Measurements from ENCODE around the gene RMDN3.

Gene RMDN3, protein sequence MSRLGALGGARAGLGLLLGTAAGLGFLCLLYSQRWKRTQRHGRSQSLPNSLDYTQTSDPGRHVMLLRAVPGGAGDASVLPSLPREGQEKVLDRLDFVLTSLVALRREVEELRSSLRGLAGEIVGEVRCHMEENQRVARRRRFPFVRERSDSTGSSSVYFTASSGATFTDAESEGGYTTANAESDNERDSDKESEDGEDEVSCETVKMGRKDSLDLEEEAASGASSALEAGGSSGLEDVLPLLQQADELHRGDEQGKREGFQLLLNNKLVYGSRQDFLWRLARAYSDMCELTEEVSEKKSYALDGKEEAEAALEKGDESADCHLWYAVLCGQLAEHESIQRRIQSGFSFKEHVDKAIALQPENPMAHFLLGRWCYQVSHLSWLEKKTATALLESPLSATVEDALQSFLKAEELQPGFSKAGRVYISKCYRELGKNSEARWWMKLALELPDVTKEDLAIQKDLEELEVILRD

DNA sequence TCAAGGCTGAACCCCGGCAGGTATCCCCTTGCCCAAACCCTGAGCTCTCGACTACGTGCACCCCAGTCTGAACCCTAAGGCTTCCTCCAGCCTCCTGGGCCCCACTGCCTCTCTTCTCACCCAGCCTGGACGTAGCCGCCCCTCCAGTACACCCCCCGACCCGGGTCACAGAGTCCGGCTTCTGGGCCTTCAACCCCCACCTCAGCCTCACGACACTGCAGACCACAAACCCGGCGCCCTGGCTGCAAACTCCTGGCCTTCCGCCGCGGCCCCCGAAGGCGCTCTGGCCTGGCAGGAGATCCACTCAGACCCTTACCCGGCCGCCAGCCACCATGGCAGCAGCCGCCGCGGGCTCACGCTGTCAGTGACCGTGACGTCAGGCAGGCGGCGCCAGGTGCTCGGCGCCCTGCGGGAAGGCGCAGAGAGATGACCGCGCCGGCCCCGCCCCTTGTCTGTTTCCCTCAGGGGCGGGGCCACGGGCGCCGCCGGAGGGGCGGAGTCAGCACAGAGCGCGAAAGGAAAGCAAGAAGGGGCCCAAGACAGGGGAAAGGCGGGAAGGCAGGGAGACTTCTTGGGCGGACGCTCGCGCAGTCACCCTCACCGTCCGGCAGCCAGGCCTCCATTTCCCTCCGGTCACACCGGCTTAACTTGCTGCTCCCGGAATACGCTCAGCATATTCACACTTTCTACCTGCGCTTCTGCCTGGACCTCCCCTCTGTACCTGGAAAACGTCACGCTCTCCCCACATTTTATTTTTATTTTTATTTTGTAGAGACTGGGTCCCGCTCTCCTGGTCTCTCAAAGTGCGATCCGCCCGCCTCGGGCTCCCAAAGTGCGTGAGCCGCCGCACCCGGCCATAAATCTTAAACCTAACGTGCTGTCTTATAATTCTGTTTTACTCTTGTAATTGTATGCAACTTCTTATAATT is at the start of gene RMDN3:
Gene RMDN3, minus strand, starts transcription at position 372 of the 929 bp plus-strand sequence. CDS start 471 bp downstream, outside the sequence.
- DNase-seq = peak; percentile 91

DNA sequence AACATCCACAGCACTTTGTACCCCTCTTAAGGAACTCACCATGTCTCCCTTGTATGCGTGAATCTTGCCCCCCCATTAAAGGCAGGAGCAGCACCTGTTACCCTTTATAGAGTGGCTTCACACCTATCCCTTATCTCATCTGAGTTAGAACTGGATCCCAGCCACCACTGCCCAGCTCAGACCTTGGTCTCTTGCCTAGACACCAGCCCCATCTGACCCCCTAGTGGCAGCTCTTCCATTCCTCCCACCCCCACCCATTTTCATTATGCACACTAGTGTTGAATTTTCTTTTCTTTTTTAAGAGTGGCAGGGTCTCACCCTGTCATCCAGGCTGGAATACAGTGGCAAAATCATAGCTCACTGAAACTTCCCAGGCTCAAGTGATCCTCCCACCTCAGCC is 48.6 kb upstream of the RMDN3 start:
- DNase-seq = no peak

DNA sequence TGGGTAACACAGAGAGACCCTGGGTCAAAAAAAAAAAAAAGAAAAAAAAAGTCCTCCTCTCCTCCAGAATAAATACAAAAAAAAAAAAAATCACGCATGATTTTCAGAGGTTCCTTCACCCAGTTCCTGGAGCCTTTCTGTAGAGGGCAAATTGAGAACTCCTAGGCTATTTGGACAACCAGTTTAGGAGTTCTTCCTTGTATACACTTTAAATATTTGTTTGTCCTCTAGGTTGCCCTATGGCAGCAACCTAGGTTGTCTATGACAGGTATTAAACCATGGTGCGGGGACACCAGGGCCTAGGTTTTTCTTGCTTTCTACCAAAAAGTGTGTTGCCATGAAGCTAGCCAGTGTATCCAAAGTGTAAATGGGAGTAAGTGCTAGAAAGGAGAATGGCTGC is 48.0 kb upstream of the RMDN3 start:
- no peak for DNase-seq

DNA sequence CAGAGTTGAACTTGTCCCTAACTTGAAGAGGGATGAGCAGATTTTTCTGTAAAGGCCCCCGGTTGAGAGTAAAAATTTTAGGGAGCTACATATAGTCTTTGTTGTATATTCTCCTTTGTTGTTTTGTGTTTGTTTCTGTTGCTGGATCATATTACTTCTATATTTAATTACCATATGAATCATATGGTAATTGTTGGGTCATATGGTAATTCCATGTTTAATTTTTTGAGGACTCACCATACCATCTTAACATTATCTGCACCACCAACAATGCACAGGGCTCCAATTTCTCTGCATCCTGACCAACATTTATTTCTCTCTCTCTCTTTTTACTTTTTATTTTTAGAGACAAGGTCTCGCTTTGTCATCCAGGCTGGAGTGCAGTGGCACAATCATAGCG is 44.5 kb upstream of the RMDN3 start:
- no peak for DNase-seq

DNA sequence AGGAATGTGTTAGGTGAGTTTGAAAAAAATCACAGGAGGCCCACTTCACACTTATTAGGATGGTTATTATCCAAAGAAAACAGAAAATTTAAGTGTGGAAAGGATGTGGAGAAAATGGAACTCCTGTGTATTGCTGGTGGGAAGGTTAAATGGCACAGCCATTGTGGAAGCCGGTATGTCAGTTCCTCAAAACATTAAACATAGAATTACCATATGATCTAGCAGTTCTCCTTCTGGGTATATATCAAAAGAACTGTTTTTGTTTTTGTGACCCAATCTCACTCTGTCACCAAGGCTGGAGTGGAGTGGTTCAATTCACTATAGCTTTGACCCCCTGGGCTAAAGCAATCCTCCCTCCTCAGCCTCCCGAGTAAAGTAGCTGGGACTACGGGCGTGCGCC is 41.5 kb upstream of the RMDN3 start:
- no peak for DNase-seq

DNA sequence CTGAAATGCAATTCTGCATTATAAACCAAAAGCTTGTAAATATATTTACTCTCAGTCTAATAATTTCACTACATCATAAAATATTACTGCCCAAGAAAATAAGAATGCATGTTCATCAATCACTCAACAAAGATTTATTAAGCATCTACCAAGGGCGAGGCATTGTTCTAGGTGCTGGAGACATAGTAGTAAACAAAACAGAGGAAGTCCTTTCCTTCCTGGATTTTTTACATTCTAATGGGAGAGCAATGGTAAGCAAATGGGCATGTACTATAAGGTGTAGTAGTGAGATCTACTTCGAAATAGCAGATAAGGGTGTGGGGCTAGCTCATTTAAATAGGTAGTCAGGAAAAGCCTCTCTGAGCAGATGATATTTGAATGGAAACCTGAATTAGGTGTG is 41.0 kb upstream of the RMDN3 start:
- no peak for DNase-seq

DNA sequence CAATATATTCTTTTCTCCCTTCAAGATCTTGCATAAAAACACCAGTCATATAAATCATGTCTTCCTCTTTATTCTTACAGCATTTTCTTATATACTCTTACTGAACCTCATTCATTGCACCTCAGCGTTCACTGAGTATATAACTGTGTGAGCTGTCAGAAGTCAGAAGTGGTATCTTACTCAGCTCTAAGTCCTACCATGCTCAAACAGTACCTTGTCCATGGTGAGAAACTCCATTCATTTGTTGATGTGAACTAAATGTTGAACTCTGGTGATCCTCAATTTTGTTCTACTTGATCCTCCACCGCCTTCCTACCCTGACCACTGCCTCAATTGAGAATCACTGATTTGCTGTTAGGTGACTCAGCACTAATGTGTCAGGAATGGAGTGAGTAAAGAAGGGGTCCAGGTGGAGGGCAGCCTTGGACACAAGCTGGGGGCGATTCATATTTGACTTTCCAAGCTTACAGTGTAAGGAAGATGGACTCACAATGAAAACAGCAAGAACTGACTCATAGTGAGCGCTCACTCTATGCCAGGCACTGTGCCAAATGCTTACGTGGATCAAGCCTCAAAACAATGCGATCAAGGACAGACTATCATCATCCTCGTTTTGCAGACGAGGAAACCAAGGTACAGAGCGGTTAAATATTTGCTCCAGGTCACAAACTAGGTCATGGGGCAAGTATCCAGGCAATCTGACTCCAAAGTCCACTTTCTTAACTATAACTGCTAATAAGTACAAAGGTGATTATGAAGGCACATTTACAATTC is 38.3 kb upstream of the RMDN3 start:
- DNase-seq = no peak

DNA sequence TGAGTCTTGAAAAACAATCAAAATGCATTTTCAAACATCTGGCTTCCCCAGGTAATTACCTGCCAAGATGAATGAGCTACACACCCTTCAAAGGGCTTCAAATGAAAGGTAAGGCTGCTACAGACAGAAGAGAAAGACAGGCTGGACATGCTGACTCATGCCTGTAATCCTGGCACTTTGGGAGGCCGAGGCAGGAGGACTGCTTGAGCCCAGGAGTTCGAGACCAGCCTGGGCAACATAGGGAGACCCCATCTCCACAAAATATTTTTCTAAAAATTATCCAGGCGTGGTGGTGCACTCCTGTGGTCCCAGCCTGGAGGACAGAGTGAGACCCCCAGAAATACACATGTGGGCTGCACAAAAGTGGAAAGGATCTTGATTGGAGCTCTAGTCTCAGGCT is 37.3 kb upstream of the RMDN3 start:
- DNase-seq = no peak

DNA sequence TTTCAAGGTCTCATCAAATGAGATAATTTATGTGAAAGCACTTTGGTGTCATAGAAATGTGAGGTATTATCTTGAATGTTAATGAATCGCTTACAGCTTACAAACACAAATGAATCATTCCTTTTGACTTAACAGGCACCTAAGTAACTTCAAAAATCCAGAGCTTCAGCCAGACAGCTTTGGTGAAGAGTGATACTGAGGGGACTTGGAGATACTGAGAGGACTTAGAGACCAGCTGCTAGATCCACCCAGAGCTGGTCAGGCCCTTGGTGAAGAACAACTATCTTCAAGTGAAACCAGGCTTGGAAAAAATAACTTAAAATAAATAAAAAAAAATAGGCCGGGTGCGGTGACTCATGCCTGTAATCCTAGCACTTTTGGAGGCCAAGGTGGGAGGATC is 35.7 kb upstream of the RMDN3 start:
- no peak for DNase-seq

DNA sequence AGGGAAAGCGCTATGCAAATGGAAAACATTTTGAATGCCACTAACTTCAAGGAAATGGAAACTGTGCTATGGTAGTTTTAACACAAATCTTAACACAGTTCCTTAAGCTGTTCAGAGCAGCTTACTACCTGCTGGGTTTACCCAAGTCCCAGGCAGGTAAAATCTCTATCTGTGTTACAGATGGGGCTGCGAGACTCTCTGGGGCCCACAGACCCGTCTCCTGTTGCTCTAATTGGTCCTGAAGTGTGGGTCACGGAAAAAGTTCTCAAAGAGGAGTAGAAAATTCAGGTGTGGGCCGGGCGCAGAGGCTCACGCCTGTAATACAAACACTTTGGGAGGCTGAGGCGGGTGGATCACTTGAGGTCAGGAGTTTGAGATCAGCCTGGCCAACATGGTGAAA is 34.9 kb upstream of the RMDN3 start:
- DNase-seq = no peak

DNA sequence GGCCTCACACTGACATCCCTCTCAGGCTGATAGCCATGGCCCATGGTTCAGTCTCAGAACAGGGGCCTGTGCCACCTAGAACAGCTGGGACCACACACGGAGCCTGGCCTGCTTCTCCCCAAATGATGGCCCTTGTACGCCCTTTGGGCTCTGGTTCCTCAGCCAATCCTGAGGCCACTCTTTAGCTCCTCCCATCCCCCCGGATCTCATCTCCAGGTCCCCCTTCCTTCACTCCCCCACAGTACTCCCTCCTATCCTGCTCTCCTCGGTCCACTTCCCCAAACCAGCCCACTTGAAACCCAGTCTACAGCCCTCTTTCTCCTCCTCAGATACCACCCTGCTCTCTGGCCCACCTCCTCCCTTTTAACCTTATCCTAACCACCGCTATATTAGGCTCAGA is 34.1 kb upstream of the RMDN3 start:
- no peak for DNase-seq

- DNase-seq = peak; percentile 69
Measured at GRCh38 chr15:40787991-40788390, 32.9 kb upstream of the RMDN3 start.

DNA sequence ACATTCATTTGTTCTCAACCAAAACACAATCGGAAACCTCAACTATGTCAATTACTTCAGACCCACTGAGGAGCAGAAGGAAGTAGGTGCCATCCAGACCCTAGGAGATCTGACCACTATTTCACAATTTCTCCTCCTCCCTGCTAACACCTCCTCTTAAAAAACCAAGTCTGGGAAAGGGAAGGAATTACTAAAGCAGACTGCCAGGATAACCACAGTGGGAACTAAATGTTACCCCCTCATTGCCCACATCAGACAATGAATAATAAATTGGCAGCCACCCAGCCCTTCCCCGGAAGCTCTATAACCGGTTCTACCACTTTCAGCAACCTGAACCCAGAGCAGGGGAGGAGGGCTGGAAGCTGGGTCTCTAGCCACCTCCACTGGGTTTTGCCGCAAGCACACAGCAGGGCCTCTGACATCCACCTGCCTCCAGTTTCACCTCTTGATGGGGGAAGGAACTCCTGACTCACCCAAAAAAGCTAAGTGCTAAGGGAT is 32.3 kb upstream of the RMDN3 start:
- peak; percentile 98 for DNase-seq

DNA sequence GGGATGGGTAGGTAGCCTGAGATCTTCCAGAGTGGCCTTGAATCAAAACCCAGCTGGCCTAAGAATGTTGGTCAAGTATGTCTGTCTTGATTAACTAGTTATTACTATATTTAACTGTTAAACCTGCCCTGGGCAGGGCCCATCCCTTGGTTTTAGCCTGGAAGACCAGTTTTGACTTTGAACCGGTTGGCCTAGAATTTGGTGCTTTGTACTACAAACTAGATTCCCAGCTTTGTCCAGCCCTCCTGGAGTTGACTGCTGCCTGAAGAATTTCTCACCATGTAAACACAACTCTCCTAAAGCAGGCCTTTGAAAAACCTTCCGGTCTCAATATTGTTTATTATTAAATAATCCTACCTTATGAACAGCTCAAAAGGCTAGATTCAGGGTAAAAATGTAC is 30.8 kb upstream of the RMDN3 start:
- DNase-seq = no peak

GRCh38 chr15:40785164-40785563 is 30.1 kb upstream of the RMDN3 start:
- no peak for DNase-seq

GRCh38 chr15:40782609-40783227 is 27.7 kb upstream of the RMDN3 start:
- peak; percentile 88 for DNase-seq

DNA sequence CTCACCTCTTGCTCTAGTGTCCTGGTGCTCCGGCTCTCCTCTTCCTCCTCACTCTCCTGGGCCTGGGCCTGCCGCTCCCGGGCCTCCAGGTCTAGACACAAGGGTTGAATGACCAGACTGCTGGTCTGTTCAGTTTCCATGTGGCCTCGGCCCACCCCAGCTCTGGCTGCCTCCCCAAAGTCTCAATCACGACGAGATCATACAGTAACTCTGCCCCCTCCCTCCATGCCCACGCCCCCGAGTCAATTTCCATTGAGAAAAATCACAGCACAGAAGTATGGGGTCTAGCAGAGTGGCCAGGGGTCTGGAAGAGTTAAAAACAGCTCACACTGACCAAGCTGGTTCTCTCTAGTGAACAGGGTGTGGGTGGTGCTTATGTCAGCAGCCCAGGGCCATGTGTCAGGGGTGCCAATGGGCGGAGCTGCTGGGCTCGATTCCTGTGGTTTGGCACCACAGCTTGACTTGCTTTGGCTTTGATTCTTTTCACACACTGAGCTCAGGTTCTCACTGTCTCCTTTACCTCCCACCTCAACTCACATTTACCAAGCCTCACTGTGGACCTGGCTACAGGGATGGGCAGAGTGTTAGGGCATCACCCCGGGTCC is 21.6 kb upstream of the RMDN3 start:
- DNase-seq = no peak

DNA sequence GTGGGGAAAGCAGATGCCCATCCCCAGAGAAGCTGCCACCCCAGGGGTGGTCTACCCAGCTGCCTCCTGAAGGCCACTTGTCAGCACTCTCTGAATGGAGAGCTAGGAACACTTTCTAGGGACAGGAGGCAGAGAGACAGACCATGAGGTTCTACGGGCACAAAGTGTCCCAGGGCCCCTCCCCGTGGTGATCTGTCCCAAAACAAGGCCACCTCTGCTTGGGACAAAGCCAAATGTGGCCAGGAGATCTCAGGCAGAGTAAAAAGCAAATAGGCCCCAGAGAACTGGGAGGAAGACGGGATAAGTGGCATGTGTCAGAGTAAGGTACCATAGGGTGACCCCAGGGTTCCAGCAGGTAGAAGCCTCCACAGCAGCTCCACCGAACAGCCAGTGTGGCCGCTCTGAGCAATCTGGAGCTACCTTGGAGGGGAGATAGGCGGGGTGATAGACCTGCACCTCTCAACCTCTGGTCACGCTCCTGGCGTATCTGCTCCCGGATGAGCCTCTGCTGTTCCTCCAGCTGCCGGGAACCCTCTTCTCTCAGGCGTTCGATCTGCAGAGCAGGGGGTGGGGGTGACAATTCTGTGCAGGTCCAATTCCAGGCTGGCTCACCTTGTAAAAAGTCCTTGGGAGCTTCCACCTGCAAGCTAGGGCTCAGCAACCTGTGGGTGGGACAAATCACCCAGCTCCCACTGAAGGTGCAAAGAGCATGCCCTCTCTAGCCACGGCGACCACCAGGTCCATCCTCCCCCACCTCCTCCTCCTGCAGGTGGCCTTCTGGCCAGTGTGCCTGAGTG is 20.9 kb upstream of the RMDN3 start:
- DNase-seq = no peak

GRCh38 chr15:40775007-40775406 is 20.0 kb upstream of the RMDN3 start:
- no peak for DNase-seq

- no peak for DNase-seq
Measured at GRCh38 chr15:40773902-40774301, 18.8 kb upstream of the RMDN3 start.

GRCh38 chr15:40773496-40773895 is 18.4 kb upstream of the RMDN3 start:
- no peak for DNase-seq

All from COR-L47 (cell line).